ENCODE measurements around the gene GPLD1.

The GPLD1 gene

DNA sequence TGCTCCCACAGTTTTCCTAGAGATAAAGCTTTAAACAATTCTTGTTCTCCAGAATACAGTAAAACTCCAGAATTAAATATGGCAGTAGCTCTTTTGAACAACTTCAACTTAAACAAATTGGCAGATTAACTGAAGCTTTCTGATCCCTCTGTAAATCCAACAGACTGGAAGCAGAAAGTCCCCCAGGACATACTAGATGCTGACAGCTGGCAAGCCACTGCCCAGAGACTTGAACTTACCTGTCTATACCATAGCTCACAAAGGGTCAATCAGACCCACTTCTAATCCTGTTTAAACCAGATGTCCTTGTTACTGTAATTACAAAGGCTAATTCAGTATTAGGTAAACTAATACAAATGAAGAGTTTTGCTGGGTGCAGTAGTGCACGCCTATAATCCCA, 12.3 kb downstream of the GPLD1 start:
- TF ChIP-seq, protein P1, sequence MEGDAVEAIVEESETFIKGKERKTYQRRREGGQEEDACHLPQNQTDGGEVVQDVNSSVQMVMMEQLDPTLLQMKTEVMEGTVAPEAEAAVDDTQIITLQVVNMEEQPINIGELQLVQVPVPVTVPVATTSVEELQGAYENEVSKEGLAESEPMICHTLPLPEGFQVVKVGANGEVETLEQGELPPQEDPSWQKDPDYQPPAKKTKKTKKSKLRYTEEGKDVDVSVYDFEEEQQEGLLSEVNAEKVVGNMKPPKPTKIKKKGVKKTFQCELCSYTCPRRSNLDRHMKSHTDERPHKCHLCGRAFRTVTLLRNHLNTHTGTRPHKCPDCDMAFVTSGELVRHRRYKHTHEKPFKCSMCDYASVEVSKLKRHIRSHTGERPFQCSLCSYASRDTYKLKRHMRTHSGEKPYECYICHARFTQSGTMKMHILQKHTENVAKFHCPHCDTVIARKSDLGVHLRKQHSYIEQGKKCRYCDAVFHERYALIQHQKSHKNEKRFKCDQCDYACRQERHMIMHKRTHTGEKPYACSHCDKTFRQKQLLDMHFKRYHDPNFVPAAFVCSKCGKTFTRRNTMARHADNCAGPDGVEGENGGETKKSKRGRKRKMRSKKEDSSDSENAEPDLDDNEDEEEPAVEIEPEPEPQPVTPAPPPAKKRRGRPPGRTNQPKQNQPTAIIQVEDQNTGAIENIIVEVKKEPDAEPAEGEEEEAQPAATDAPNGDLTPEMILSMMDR (IDR thresholded peaks at IDR 0.05; ENCODE audit: extremely low read depth, insufficient read depth, missing control alignments) = no peak
- in situ Hi-C loops (cut with MboI; ENCODE audit: low pct_unique_long_range_greater_than_20kb, low sequenced_read_pairs, unreplicated experiment) = no loop called here
- DNase-seq (ENCODE audit: low spot score) = no peak

DNA sequence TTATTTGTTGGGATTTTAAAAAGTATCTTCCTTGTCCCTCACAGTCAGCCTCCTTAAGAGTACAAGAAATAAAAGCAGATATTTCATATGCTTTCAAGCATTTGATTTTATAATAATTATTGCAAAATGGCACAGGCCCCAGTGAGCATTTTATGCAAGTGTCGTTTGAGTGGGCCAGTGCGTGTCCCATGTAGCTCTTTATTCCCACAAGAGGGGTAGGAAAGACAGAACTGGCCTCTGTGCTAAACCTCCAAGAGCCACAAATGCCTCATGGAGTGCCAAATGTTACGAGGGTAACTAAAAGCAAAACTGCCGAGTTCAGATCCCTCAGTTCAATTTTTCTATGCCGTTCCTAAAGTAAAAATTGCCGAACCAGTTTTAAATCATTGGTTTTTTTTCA, 12.7 kb downstream of the GPLD1 start:
- in situ Hi-C loops (cut with MboI; ENCODE audit: low pct_unique_long_range_greater_than_20kb, low sequenced_read_pairs, unreplicated experiment) = no loop called here
- DNase-seq (ENCODE audit: low spot score) = no peak
- TF ChIP-seq, protein P1 (IDR thresholded peaks at IDR 0.05; ENCODE audit: extremely low read depth, insufficient read depth, missing control alignments) = no peak

DNA sequence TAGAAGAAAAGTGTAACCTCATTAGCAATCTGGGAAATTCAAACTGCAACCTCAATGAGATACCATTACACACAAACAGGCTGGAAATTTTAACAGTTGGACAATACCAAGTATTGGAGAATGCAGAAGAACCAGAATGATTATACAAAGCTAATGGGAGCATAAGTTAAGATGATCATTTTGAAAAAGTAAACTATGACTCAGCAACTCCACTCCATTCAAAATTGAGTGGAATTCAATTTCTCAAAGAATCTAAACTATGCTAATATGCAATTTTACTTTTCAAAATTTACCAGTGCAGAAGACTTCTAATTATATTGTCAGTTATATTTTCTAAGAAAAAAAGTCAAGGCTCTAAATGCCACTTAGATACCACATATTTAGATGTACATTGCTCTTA, 17.2 kb downstream of the GPLD1 start:
- in situ Hi-C loops (cut with MboI; ENCODE audit: low pct_unique_long_range_greater_than_20kb, low sequenced_read_pairs, unreplicated experiment) = no loop called here
- no peak for DNase-seq (ENCODE audit: low spot score)
- TF ChIP-seq, protein P1 (IDR thresholded peaks at IDR 0.05; ENCODE audit: extremely low read depth, insufficient read depth, missing control alignments) = no peak

DNA sequence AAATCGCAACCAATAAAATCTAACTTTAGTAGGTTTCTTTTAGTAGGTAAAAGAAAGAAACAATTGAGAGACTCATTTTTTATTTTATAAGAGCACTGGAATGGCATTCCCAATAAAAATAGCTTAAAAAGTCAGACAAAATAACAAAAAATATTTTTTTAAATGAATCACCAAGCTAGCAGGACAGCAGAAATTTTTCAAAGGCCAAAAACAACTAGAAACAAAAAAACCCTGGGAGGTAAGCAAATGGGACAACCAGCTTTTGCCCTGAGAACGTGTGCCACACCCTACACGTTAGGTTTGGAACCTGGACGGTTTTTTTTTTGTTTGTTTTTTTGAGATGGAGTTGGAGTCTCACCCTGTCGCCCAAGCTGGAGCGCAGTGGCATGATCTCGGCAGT, 19.6 kb downstream of the GPLD1 start:
- TF ChIP-seq, protein P1 (IDR thresholded peaks at IDR 0.05; ENCODE audit: extremely low read depth, insufficient read depth, missing control alignments) = no peak
- no peak for DNase-seq (ENCODE audit: low spot score)
- in situ Hi-C loops (cut with MboI; ENCODE audit: low pct_unique_long_range_greater_than_20kb, low sequenced_read_pairs, unreplicated experiment) = no loop called here

DNA sequence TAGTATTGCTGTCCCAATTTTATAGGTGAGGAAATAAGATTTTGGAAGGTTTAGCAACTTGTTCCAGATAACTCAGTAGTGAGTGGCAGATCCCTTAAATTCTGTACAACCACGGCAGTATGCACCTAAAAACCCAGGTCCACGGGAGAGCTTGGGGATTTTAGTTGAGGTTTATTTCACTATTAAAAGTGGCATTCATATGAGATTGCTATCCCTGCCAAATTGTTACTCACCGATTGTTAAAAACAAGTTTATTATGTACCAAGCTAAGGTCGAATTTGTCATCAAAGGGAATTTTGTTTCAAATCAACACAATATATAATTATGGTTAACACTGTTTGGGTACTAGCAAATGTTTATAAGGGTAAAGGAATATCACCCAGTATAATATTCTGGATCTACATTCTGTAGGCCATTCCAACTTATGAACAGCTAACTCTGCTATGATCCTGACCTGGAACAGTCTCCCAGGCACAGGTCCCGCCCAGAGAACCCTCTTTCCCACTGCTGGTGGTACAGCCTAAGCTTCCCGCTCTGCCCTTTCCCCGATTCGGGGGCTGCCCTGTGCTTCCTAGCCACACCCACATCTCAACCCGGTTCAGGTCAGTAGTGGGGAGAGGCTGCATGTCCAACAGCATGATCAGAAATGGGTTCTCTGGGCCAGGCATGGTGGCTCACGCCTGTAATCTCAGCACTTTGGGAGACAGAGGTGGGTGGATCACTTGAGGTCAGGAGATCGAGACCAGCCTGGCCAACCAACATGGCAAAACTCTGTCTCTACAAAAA, 24.9 kb downstream of the GPLD1 start:
- no peak for DNase-seq (ENCODE audit: low spot score)
- in situ Hi-C loops (cut with MboI; ENCODE audit: low pct_unique_long_range_greater_than_20kb, low sequenced_read_pairs, unreplicated experiment) = no loop called here
- TF ChIP-seq, protein P1 (IDR thresholded peaks at IDR 0.05; ENCODE audit: extremely low read depth, insufficient read depth, missing control alignments) = no peak

DNA sequence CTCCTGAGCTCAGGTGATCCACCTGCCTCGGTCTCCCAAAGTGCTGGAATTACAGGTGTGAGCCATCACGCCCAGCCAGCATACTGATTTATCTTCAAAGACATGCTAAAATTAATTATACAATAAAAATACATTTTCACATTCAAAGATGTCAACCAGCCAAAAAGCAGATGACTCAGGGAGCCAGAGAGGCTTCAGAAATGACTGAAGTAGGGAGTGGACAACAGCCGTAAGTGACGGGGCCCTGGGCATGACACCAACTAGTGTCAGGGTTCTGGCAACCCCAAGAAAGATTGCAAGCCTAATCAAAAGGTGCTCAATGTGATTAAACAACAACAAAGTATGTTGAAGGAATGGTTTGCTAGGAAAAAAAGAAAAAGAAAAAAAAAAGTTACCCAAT, 28.4 kb downstream of the GPLD1 start:
- TF ChIP-seq, protein P1 (IDR thresholded peaks at IDR 0.05; ENCODE audit: extremely low read depth, insufficient read depth, missing control alignments) = no peak
- in situ Hi-C loops (cut with MboI; ENCODE audit: low pct_unique_long_range_greater_than_20kb, low sequenced_read_pairs, unreplicated experiment) = no loop called here
- no peak for DNase-seq (ENCODE audit: low spot score)
